NB4 (cell line): ENCODE measurements around the gene HPS6.

Experiments
- DNase-seq: peaks from one replicate; pipeline ENCODE4 v3.0.0; 2010; ENCODE audit warnings: low read depth
- H3K4me3 ChIP-seq: one replicate; pipeline ENCODE4 v1.5.1; 2011; ENCODE audit warnings: mild to moderate bottlenecking, low read depth, low read length, moderate library complexity
- MYC ChIP-seq: IDR thresholded peaks from 2 replicates; pipeline ENCODE4 v1.6.1; 2011; ENCODE audit warnings: low read depth, low read length
- POLR2A ChIP-seq: IDR thresholded peaks from 2 replicates; pipeline ENCODE4 v1.6.1; 2011; ENCODE audit warnings: mild to moderate bottlenecking; ENCODE audit not compliant: insufficient read length; ENCODE audit errors: extremely low read depth
- TF ChIP-seq, protein P1 (sequence below): IDR thresholded peaks from one replicate; pipeline ENCODE4 v1.5.1; 2012; ENCODE audit warnings: low read depth, low read length
- TF ChIP-seq, protein P2 (sequence below): IDR thresholded peaks from 2 replicates; pipeline ENCODE4 v1.6.1; 2011; ENCODE audit warnings: low read depth, low read length

Gene HPS6

DNA sequence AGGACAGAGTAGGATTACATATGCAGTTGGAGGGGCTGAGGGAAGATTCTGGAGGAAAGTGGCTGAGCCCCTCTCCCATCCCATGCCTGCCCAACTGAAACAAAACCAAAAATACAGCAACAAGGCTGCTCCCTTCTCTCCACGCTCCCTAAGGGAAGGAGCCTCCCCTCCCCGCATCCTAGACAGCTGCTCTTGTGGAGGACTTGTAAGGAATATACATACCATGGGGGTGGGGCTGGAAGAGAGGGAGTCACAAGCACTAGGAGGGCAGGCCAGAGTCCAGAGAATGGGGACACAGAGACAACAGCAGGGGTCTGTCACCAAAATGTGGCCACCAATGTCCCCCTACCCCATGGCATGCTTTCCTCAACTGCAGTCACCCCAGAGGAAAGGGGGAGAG, 41.8 kb downstream of the HPS6 start:
- H3K4me3 ChIP-seq = no peak overlapping the region
- TF ChIP-seq MYC = no peak
- no peak for TF ChIP-seq POLR2A
- TF ChIP-seq, protein P1, sequence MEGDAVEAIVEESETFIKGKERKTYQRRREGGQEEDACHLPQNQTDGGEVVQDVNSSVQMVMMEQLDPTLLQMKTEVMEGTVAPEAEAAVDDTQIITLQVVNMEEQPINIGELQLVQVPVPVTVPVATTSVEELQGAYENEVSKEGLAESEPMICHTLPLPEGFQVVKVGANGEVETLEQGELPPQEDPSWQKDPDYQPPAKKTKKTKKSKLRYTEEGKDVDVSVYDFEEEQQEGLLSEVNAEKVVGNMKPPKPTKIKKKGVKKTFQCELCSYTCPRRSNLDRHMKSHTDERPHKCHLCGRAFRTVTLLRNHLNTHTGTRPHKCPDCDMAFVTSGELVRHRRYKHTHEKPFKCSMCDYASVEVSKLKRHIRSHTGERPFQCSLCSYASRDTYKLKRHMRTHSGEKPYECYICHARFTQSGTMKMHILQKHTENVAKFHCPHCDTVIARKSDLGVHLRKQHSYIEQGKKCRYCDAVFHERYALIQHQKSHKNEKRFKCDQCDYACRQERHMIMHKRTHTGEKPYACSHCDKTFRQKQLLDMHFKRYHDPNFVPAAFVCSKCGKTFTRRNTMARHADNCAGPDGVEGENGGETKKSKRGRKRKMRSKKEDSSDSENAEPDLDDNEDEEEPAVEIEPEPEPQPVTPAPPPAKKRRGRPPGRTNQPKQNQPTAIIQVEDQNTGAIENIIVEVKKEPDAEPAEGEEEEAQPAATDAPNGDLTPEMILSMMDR = no peak
- TF ChIP-seq, protein P2, sequence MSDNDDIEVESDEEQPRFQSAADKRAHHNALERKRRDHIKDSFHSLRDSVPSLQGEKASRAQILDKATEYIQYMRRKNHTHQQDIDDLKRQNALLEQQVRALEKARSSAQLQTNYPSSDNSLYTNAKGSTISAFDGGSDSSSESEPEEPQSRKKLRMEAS = no peak
- no peak for DNase-seq

DNA sequence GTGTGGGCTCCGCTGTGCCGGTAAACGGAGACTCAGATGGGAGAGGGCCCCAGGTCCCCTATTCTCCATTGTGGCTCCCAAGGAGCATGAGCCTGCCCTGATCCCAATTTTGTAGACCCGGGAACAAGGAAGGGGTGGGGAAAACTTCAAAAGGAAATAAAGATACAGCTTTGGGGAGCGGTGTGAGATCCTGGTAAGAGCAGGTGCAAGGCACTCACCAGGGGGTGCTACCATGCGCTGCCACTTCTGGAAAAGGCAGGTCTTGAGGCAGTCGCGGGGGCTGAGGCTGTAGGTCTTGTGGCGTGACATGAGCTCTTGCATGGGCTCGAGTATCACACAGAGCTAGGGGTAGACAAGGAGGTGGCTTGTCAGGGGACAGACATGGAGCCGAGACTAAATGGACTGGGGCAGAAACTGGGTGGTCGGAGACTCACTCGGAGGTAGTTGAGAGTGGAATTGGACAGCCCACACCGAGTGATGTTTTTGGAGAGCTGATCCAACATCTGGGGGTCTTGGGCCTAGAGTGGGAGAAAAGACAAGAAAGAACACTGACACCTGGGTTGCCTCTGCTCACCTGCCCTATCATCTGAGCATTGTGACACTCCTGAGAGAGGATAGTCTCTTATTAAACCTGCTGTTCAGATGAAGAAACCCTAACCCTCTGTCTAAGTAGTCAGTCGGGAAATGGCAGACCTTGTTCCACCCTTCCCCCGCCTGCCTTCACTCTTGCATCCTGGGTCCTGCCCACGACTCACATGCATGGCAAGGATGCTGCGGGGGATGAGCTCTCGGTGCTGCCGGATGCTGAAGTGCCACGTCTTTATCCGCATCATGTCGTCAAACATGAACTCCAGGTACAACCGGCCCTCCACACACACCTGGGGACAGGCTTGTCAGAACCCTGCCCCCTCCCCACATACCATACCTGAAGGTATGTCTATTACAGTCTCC, 44.3 kb downstream of the HPS6 start:
- no peak for TF ChIP-seq MYC
- TF ChIP-seq, protein P1 = no peak
- no peak for TF ChIP-seq POLR2A
- TF ChIP-seq, protein P2 = no peak
- H3K4me3 ChIP-seq = no peak overlapping the region
- DNase-seq = no peak

DNA sequence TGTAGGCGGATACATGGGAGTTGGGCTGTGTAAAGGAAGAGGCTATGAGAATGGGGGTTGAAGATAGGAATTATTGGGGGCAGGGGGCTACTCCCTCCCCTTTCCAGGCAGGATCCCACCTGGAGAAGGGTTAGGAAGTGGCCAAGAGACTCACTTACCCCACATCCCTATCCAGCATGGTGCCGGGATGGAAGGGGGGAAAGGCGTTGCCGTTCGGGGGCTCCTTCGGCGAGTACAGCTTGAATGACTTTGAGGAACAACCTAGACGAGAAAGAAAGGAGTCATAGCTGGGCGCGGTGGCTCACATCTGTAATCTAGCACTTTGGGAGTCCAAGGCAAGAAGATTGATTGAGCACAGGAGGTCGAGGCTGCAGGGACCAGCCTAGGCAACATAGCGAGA, 46.1 kb downstream of the HPS6 start:
- no peak for DNase-seq
- TF ChIP-seq POLR2A = no peak
- TF ChIP-seq, protein P2 = no peak
- TF ChIP-seq MYC = no peak
- TF ChIP-seq, protein P1 = no peak
- H3K4me3 ChIP-seq = no peak overlapping the region

DNA sequence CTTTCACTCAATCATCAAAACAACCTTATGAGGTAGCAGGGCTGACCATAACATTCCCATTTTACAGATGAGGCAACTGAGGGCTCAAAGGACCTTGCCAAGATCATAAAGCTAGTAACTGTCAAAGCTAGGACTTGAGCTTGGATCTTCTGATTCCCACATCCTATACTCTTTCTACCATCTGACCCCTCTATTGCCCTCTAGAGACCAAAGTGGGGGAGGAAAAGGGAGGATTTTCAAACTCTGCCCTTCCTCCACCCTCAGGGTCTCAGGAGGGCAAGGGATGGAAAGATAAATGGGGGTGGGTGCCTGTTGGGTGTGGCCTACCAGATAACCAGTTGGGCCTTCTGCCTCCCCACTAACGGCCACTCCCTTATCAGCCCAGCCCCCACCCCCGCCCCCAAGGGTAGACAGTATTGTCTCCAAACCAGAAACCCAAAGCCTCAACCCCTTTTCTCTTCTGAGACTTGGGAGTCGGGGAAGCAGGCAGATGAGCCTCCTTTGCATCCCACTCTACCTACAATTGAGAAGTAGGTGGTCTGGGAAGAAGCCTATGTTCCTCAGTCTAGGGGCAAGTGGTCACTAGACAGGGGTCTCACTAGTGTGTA, 47.2 kb downstream of the HPS6 start:
- peak; percentile 67 for DNase-seq
- TF ChIP-seq POLR2A = no peak
- TF ChIP-seq, protein P2 = no peak
- TF ChIP-seq, protein P1 = peak; percentile 41
- no peak for TF ChIP-seq MYC
- H3K4me3 ChIP-seq = peak overlapping the region; percentile 73

DNA sequence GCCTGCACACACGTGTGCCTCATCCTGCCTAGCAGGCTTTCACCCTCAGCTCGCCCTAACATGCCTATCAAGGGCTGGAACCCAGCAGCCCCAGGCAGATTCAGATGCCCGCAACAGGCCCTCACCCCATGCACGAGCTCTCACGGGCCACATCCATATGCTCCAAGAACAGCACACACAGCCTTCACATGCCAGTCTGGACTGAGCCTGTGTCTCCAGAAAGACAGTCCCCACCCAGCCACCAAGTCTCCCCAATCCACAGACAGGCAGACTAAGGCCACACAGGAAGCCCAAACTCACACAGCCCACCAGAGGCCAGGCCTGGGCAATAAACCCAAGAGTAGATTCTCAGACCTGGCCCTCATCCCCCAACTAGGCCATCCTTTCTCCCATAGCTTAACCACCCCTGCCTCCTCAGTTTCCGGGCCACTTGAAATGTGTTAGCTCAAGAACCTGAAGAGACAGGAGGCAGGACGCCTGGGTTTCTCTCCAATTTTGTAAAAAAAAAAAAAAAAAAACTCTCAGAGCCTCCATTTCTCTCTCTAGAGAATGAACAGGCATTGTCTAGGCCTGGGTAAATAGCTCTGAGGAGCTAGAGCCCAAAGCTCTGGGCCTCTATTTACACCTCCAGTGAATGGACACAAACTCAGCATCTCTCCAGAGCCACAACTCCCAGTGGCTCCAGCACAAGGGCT, 48.3 kb downstream of the HPS6 start:
- H3K4me3 ChIP-seq = peak overlapping the region; percentile 73
- TF ChIP-seq POLR2A (no peak), MYC (no peak)
- TF ChIP-seq, protein P1 = no peak
- DNase-seq = peak; percentile 29
